H1 (cell line): ENCODE data around the gene CUX1. TPM values are rescaled to one million over a fixed set of nuclear protein-coding genes. Genes with fewer than 3 reads are reported as not detected.
A peak's percentile ranks its signal among the peaks of the same experiment; 100 is the strongest.

Experiments
- CTCF ChIA-PET: fragments of 300-600 bp; sonication (Branson Sonifier 250); formaldehyde crosslinking; loops from one replicate; lab custom pipeline; 2021; ENCODE audit not compliant: partially characterized antibody; lab: Charles Lee
- POLR2A ChIA-PET: fragments of 300-600 bp; sonication (Branson Sonifier 250); formaldehyde crosslinking; loops from one replicate; lab custom pipeline; 2021; ENCODE audit warnings: inconsistent platforms; ENCODE audit not compliant: partially characterized antibody; lab: Charles Lee
- DNase-seq, 2 experiments: peaks; one replicate each; pipeline versions ENCODE4 v3.0.0 to v3.0.0-alpha.2; 2010 to 2022; ENCODE audit warnings: low spot score in 2 of 2, low read depth in 1 of 2, mixed read lengths in 1 of 2
- FAIRE-seq: peaks from 2 replicates; lab custom pipeline; 2011; peaks lifted over from hg19 to GRCh38; lab: Jason Lieb, UNC
- H2AFZ ChIP-seq: 2 replicates; pipeline ENCODE4 v1.8.1; 2012; ENCODE audit warnings: low read length, inconsistent platforms
- H2AK5ac ChIP-seq: 2 replicates; pipeline ENCODE4 v1.6.1; 2013; ENCODE audit warnings: low read depth, low read length
- H2BK120ac ChIP-seq: replicated peaks from 2 replicates; pipeline ENCODE3; 2013; ENCODE audit warnings: low read depth, low read length, inconsistent platforms
- H2BK12ac ChIP-seq: 2 replicates; pipeline ENCODE4 v1.6.1; 2013; ENCODE audit warnings: low read depth, low read length
- H2BK15ac ChIP-seq: 2 replicates; pipeline ENCODE4 v1.6.1; 2013; ENCODE audit warnings: low read length
- H2BK20ac ChIP-seq: 2 replicates; pipeline ENCODE4 v1.6.1; 2013; ENCODE audit warnings: low read length
- H2BK5ac ChIP-seq: 2 replicates; pipeline ENCODE4 v1.6.1; 2013; ENCODE audit warnings: low read depth, low read length
- H3K14ac ChIP-seq: 2 replicates; pipeline ENCODE4 v1.6.1; 2013; ENCODE audit warnings: inconsistent platforms; ENCODE audit not compliant: insufficient read length
- H3K18ac ChIP-seq: 2 replicates; pipeline ENCODE4 v1.6.1; 2013; ENCODE audit warnings: low read length; ENCODE audit errors: extremely low read depth
- H3K23ac ChIP-seq: 2 replicates; pipeline ENCODE4 v1.6.1; 2013; ENCODE audit warnings: inconsistent platforms; ENCODE audit not compliant: insufficient read length
- H3K23me2 ChIP-seq: 2 replicates; pipeline ENCODE4 v1.6.1; 2013; ENCODE audit warnings: low read depth, low read length
- H3K27ac ChIP-seq: 2 replicates; pipeline ENCODE4 v1.6.1; 2011; ENCODE audit warnings: low read depth, low read length, inconsistent platforms
- H3K27me3 ChIP-seq, 4 experiments: replicated peaks in 1 of 4; 1 replicate in 1 of 4; 2 replicates in 3 of 4; pipeline versions ENCODE4 v1.6.1 to v1.8.1; 2011 to 2013; ENCODE audit warnings: low read length in 3 of 4, mild to moderate bottlenecking in 3 of 4, inconsistent platforms in 2 of 4, mixed read lengths in 2 of 4, moderate library complexity in 1 of 4; ENCODE audit not compliant: control insufficient read depth in 3 of 4, insufficient read depth in 3 of 4; ENCODE audit errors: extremely low read depth in 1 of 4
- H3K36me3 ChIP-seq, 4 experiments: 2 replicates each; pipeline versions ENCODE4 v1.6.1 to v1.8.1; 2011 to 2013; ENCODE audit warnings: mild to moderate bottlenecking in 4 of 4, low read length in 3 of 4, moderate library complexity in 2 of 4, control low read depth in 1 of 4, inconsistent platforms in 1 of 4; ENCODE audit not compliant: insufficient read depth in 4 of 4, control insufficient read depth in 2 of 4
- H3K4ac ChIP-seq: replicated peaks from 2 replicates; pipeline ENCODE3; 2013; ENCODE audit warnings: low read length, low read depth, mixed read lengths, inconsistent platforms; ENCODE audit not compliant: insufficient read length
- H3K4me1 ChIP-seq, 4 experiments: replicated peaks in 1 of 4; 1 replicate in 1 of 4; 2 replicates in 3 of 4; pipeline versions ENCODE4 v1.6.1 to v1.8.1; 2011 to 2013; ENCODE audit warnings: low read length in 3 of 4, inconsistent platforms in 2 of 4, mixed read lengths in 1 of 4; ENCODE audit not compliant: insufficient read depth in 4 of 4, control insufficient read depth in 3 of 4
- H3K4me2 ChIP-seq, 2 experiments: 2 replicates each; pipeline versions ENCODE4 v1.6.1 to v1.8.1; 2011 to 2013; ENCODE audit warnings: low read depth in 2 of 2, low read length in 2 of 2, control low read depth in 1 of 2, inconsistent platforms in 1 of 2, mild to moderate bottlenecking in 1 of 2; ENCODE audit not compliant: insufficient read depth in 1 of 2
- H3K4me3 ChIP-seq, 4 experiments: fragments of 200-600, 300-600 bp in 1 of 4; sonication (generic), shearing (Covaris generic), sonication (Bioruptor Twin) in 1 of 4; 2 replicates each; pipeline versions ENCODE4 v1.5.1 to v1.8.1; 2011 to 2016; ENCODE audit warnings: low read length in 4 of 4, low read depth in 3 of 4, control low read depth in 2 of 4, inconsistent platforms in 2 of 4, mild to moderate bottlenecking in 2 of 4, mixed read lengths in 1 of 4, moderate library complexity in 1 of 4; ENCODE audit not compliant: insufficient read depth in 2 of 4; ENCODE audit errors: extremely low read depth in 1 of 4
- H3K56ac ChIP-seq: replicated peaks from 2 replicates; pipeline ENCODE3; 2013; ENCODE audit warnings: low read depth, mild to moderate bottlenecking, mixed read lengths, low read length, inconsistent platforms; ENCODE audit not compliant: insufficient read length
- H3K79me1 ChIP-seq: 2 replicates; pipeline ENCODE4 v1.6.1; 2013; ENCODE audit warnings: low read depth, low read length, control low read depth
- H3K79me2 ChIP-seq, 2 experiments: 2 replicates each; pipeline versions ENCODE4 v1.6.1 to v1.8.1; 2012 to 2013; ENCODE audit warnings: low read length in 2 of 2, mild to moderate bottlenecking in 2 of 2, inconsistent platforms in 1 of 2; ENCODE audit not compliant: insufficient read depth in 2 of 2, control insufficient read depth in 1 of 2
- H3K9ac ChIP-seq, 4 experiments: replicated peaks in 1 of 4; 1 replicate in 1 of 4; 2 replicates in 3 of 4; pipeline versions ENCODE4 v1.6.1 to v1.8.1; 2011 to 2013; ENCODE audit warnings: low read depth in 3 of 4, low read length in 3 of 4, control low read depth in 2 of 4, mild to moderate bottlenecking in 2 of 4, moderate library complexity in 2 of 4, inconsistent platforms in 1 of 4; ENCODE audit errors: extremely low read depth in 1 of 4
- H3K9me3 ChIP-seq, 2 experiments: 2 replicates each; pipeline versions ENCODE4 v1.6.1 to v1.8.1; 2012 to 2013; ENCODE audit warnings: mild to moderate bottlenecking in 2 of 2, moderate library complexity in 2 of 2, control low read depth in 1 of 2, inconsistent platforms in 1 of 2, low read depth in 1 of 2, low read length in 1 of 2, mixed read lengths in 1 of 2; ENCODE audit not compliant: insufficient read depth in 2 of 2
- H4K20me1 ChIP-seq, 2 experiments: replicated peaks in 1 of 2; 2 replicates each; pipeline versions ENCODE3 to v1.8.1; 2011 to 2013; ENCODE audit warnings: inconsistent platforms in 2 of 2, low read length in 2 of 2, mild to moderate bottlenecking in 1 of 2; ENCODE audit not compliant: insufficient read depth in 2 of 2, control insufficient read depth in 1 of 2
- H4K5ac ChIP-seq: 2 replicates; pipeline ENCODE4 v1.6.1; 2013; ENCODE audit warnings: low read length, low read depth, mixed read lengths, inconsistent platforms; ENCODE audit not compliant: insufficient read length
- H4K8ac ChIP-seq: 2 replicates; pipeline ENCODE4 v1.8.0; 2013; ENCODE audit warnings: mild to moderate bottlenecking, moderate library complexity, low read length, inconsistent platforms; ENCODE audit not compliant: insufficient read depth; ENCODE audit errors: extremely low read depth
- H4K91ac ChIP-seq: replicated peaks from 2 replicates; pipeline ENCODE3; 2013; ENCODE audit warnings: low read length, mixed read lengths, inconsistent platforms; ENCODE audit not compliant: insufficient read length
- CBX5 ChIP-seq: fragments of 300-800, 300-1000 bp; sonication (generic); IDR thresholded peaks from 2 replicates; pipeline ENCODE4 v1.7.1; 2016; ENCODE audit warnings: antibody characterized with exemption, low read length, low read depth
- CBX8 ChIP-seq: fragments of 300-800, 300-1000 bp; sonication (generic); IDR thresholded peaks from 2 replicates; pipeline ENCODE4 v1.7.1; 2016; ENCODE audit warnings: low read depth, low read length, borderline replicate concordance
- EP300 ChIP-seq, 2 experiments: IDR thresholded peaks; 1 replicate in 1 of 2; 2 replicates in 1 of 2; pipeline ENCODE4 v1.6.1; 2011 to 2012; ENCODE audit warnings: low read depth in 2 of 2, low read length in 2 of 2, mild to moderate bottlenecking in 2 of 2, borderline replicate concordance in 1 of 2, inconsistent platforms in 1 of 2, moderate library complexity in 1 of 2
- FOSL1 ChIP-seq: IDR thresholded peaks from 2 replicates; pipeline ENCODE4 v1.6.1; 2011; ENCODE audit warnings: mild to moderate bottlenecking, low read depth, low read length, moderate library complexity; ENCODE audit not compliant: insufficient read depth
- SP2 ChIP-seq: IDR thresholded peaks from 2 replicates; pipeline ENCODE4 v1.6.1; 2012; ENCODE audit warnings: mild to moderate bottlenecking, low read length, inconsistent platforms
- TAF1 ChIP-seq: IDR thresholded peaks from 2 replicates; pipeline ENCODE4 v1.6.1; 2011; ENCODE audit warnings: mild to moderate bottlenecking, low read depth, low read length
- WGBS, 2 experiments: shearing (Covaris generic) in 1 of 2; methylation state at CpG; one replicate each; pipeline versions ENCODE4 v1.1.6 to v1.1.7; 2013 to 2015; ENCODE audit warnings: low lambda C conversion rate in 2 of 2, mixed read lengths in 2 of 2, inconsistent platforms in 1 of 2, low coverage in 1 of 2, missing lambda C conversion rate in 1 of 2; ENCODE audit not compliant: insufficient replicate concordance in 2 of 2, insufficient coverage in 1 of 2, insufficient read length in 1 of 2; ENCODE audit errors: extremely low coverage in 1 of 2, missing lambda C conversion rate in 1 of 2; 5-methylcytosine and 5-hydroxymethylcytosine counted together
- polyA plus RNA-seq, 7 experiments: library from polyadenylated mRNA; depleted of rRNA in 3 of 7; stranded (reverse) in 5 of 7; unstranded in 2 of 7; fragments of >200 nt in 5 of 7; fragments of 200-250 nt in 2 of 7; gene quantifications; 1 replicate in 5 of 7; 2 replicates in 1 of 7; 4 replicates in 1 of 7; pipeline versions ENCODE4 v1.2.1 to v1.2.3, GENCODE V29; 2011 to 2013; ENCODE audit warnings: missing spikeins in 2 of 7, mixed read lengths in 2 of 7
- total RNA-seq: library from RNA; stranded (reverse); fragmentation: NEBNext Ultra II Directional; extraction: Animal tissue kit (Norgen Biotek cat#: 25700); gene quantifications from 2 replicates; pipeline ENCODE4 v1.2.1, GENCODE V29; 2021

CUX1 gene
- total and polyA plus RNA-seq, 2 of the 8 experiments (the other 6 are each of a cell fraction or from before 2014, with no cell fraction given): 21.6 to 65.9 TPM

DNA sequence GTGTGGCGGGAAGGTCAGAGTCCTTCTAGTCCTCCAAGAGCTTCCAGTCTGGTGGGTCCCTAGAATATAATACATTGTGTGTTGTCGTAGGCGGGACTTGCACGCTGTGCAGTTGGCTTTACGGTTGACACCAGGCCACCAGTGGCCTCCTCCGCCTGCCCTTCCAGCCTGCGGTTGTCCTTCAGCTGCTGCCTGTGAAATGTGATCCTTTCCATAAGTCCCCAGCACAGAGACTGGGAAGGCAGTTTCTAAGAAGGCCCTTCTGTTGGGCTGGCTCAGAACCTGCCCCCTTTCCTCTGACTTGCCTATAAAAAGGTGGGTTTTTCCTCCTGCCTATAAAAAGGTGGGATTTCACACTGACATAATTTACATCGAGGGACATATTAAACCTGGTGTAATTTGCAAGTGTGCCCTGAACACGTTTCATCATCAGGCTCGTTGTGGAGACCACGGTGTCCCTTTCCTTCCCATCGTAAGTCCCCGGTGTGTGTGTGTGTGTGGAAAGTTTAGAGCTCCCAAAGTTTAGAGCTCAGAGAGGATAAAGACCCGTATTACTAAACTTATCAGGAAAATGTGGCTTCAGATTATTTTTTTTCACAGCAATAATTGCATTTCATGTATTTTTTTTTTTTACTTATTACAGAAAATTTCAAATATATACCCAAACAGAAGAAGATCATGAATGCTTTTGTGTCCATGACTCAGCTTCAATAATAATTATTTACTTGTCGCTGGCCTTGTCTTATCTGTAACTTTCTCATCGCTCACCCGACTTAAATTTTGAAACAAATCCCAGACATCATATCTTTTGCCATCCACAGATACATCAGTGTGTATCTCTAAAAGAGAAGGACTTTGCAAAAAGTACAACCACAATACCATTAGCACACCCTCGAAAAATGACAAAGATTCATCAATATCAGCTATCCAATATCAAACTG lies 45.1 kb downstream of the CUX1 start:
- Histone ChIP-seq H4K91ac (no peak overlapping the region), H3K36me3 (no peaks in the 10 kb centered on the region; a peak in 1 of 8 replicates), H3K79me1 (peaks cover 25% of the 10 kb centered on the region), H4K8ac (no peak overlapping the region), H3K56ac (no peak overlapping the region), H3K4me1 (peaks cover 13 to 25% (median 21%) of the 10 kb centered on the region in 4 experiments; a peak in 6 of 7 replicates), H3K14ac (no peak overlapping the region), H2BK5ac (no peak overlapping the region), H2BK20ac (no peak overlapping the region), H3K18ac (peak overlapping the region; percentile 10; the same call in 1 of the 2 replicates), H3K27ac (no peak overlapping the region), H3K79me2 (peaks cover 19 to 95% of the 10 kb centered on the region in 2 experiments), H3K4me2 (peak overlapping the region in 1 of 2 experiments; percentile 21), H2AK5ac (no peak overlapping the region), H4K5ac (no peak overlapping the region), H3K23me2 (no peaks in the 10 kb centered on the region), H2BK120ac (no peak overlapping the region), H3K4me3 (no peak overlapping the region), H2BK12ac (no peak overlapping the region), H2AFZ (no peak overlapping the region), H3K9ac (no peak overlapping the region), H2BK15ac (no peak overlapping the region), H3K27me3 (no peaks in the 10 kb centered on the region), H3K23ac (no peak overlapping the region), H3K9me3 (no peaks in the 10 kb centered on the region), H4K20me1 (peaks cover 13 to 18% of the 10 kb centered on the region in 2 experiments), H3K4ac (no peak overlapping the region)
- FAIRE-seq (no peak), DNase-seq (no peak)
- POLR2A ChIA-PET: no interaction called here
- CTCF ChIA-PET: interaction anchor here (0.7 to 1.1 kb wide), 3 partner anchors 14 to 103 kb away, joined by 3 to 4 read pairs (median 3); no protein-coding TSS in a partner anchor
- WGBS, 2 experiments: 75% methylated on average over 18 of the region's 18 CpGs; no CpG with 5 or more reads in 1 of the 2 experiments
- TF ChIP-seq CBX8: no peak
- no peak for TF ChIP-seq SP2
- TF ChIP-seq CBX5: no peak
- TF ChIP-seq TAF1: 0 out of 2 replicates have a peak, but pooled peaks have one; percentile 18
- no peak for TF ChIP-seq EP300 (IDR thresholded peaks at IDR 0.05; ENCODE audit: borderline replicate concordance in 1 of 2, low read depth in 2 of 2, low read length in 2 of 2)
- no peak for TF ChIP-seq FOSL1
